ENCODE measurements around the gene TP53I3.

Gene TP53I3

DNA sequence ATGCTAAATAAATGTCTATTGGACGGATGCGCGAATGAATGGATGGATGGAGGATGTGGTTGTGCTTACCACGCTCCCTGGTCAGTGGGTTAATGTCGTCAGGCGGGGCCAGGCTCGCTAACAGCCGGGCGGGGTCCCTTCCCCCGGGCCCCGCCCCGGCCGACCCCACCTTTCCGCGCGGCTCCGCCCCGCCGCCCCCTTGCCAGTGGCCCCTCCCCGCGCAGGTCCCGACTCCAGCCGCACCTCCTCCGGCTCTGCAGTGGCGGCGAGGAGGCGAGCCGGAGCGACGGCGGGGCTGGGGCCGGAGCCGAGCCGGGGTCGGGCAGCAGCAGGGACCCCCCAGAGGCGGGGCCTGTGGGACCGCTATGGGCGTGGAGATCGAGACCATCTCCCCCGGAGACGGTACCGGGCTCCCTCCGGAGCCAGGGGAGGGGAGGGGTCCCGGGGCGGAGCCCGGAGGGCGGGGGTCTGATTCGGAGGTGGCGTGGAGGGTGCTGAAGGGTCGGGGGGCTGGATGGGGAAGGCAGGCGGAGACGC lies 35.1 kb downstream of the TP53I3 start, which contains the start of gene FKBP1B:
Gene FKBP1B, plus strand, starts transcription at position 257 of the 537 bp plus-strand sequence. Its CDS starts 109 bp downstream, at position 366.
- peak within 1 kb of the TSS; percentile 32 for H3K27ac ChIP-seq
- peak; percentile 51 for DNase-seq (ENCODE audit: low spot score)
- CTCF ChIA-PET, result no interaction called here
- POLR2A ChIA-PET (ENCODE audit: low non-redundant PET), result interaction anchor here (1.0 kb wide), 1 partner anchor 123 kb away, joined by 3 read pairs; the partner anchor contains the start of gene ATAD2B
- TF ChIP-seq, protein P1, sequence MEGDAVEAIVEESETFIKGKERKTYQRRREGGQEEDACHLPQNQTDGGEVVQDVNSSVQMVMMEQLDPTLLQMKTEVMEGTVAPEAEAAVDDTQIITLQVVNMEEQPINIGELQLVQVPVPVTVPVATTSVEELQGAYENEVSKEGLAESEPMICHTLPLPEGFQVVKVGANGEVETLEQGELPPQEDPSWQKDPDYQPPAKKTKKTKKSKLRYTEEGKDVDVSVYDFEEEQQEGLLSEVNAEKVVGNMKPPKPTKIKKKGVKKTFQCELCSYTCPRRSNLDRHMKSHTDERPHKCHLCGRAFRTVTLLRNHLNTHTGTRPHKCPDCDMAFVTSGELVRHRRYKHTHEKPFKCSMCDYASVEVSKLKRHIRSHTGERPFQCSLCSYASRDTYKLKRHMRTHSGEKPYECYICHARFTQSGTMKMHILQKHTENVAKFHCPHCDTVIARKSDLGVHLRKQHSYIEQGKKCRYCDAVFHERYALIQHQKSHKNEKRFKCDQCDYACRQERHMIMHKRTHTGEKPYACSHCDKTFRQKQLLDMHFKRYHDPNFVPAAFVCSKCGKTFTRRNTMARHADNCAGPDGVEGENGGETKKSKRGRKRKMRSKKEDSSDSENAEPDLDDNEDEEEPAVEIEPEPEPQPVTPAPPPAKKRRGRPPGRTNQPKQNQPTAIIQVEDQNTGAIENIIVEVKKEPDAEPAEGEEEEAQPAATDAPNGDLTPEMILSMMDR (conservative IDR thresholded peaks at IDR 0.05; ENCODE audit: low read depth), result no peak

DNA sequence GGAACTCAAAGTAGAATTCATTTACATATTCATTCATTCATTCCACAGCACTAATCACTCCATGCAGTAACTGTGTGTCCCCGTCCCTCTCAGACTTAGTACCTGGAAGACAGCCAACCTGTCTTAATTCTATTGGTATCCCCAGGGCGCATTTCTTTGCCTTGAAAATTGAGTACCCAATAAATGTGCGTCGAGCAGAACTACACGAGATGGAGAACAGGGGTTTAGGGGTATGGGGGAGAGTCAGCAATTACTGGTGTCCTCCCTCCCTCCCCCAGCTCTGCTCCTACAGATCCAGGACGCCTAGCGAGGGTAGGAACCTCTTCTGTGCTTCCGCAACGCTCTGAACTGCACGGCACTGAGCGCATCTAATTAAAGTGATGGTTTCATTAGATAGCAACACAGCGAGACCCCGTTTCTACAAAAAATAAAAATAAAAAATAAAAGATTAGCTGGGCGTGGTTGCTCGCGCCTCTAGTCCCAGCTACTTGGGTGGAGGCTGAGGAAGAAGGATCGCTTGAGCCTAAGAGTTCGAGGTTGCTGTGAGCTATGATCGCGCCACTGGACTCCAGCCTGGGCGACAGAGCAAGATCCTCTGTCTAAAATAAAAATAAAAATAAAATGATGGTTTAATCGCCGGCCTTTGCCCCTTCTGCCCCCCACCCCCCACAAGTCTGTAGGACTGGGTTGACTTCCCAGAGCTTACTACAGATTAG lies 35.7 kb downstream of the TP53I3 start:
- CTCF ChIA-PET, result no interaction called here
- POLR2A ChIA-PET (ENCODE audit: low non-redundant PET), result interaction anchor here (1.0 kb wide), 1 partner anchor 122 kb away, joined by 3 read pairs; the partner anchor contains the start of gene ATAD2B
- peak overlapping the region; percentile 32; the same call in 1 of the 2 replicates for H3K27ac ChIP-seq
- no peak for DNase-seq (ENCODE audit: low spot score)
- TF ChIP-seq, protein P1 (conservative IDR thresholded peaks at IDR 0.05; ENCODE audit: low read depth), result no peak

DNA sequence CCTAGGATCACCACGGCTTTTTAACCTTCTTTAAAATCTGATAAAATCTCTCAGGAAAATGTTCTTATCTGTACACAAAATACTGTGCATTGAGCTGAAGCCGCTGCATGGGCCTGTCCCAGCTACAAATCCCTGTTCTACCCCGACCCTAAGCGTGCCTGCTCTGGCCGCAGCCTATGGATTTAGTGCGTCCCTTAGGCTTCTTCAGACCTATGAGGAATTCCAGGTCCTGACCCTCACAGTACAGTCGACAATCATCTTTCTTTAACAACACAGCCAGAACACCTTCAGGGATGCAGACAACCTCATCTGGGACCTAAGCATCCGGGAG lies 37.0 kb downstream of the TP53I3 start:
- no peak for DNase-seq (ENCODE audit: low spot score)
- ChIA-PET CTCF (no interaction called here), POLR2A (ENCODE audit: low non-redundant PET) (no interaction called here)
- peak overlapping the region; percentile 75 for H3K27ac ChIP-seq
- TF ChIP-seq, protein P1 (conservative IDR thresholded peaks at IDR 0.05; ENCODE audit: low read depth), result no peak

DNA sequence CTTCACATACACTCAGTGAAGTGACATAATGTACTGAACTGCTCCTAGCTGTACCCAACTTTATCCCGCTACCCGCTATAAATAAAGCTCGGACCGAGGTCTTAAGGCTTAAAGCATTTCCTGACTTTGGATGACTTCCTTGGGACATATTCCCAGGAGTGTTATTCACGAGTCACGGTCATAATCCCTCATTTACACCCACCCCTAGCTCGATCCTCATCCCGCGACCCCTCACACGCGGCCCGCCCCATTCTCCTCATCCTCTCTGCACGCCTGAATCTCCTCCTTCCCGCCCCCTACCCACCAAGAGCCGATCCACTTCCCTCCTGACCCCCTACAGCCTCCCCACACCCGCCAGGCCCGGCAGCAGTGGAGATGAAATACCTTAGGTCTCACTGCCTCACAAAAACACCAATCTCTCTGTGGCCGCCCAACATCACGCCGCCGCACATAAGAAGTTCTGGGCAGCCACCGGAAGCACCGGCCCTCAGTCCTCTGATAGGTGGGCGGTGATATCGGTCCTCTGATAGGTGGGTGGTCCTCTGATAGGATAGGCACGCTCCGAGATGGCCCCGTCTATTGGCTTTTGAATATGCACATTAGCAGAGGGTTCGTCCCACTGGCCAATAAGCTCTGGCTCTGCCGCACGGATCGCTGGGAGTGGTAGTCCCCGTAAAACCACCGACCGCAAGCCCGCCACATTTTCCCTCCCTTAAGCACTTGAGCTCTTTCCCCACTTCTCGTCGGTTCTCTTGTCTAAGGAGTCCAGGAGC lies 37.5 kb downstream of the TP53I3 start, which contains the start of gene WDCP:
Gene WDCP, minus strand, starts transcription at position 462 of the 773 bp plus-strand sequence. CDS start 7,897 bp downstream, outside the sequence.
- peak; percentile 95 for DNase-seq (ENCODE audit: low spot score)
- CTCF ChIA-PET, result interaction anchor here (0.6 kb wide), 2 partner anchors 104 to 120 kb away, joined by 3 to 5 read pairs; partner anchors contain the start of gene ATAD2B
- peak within 1 kb of the TSS; percentile 75 for H3K27ac ChIP-seq
- TF ChIP-seq, protein P1 (conservative IDR thresholded peaks at IDR 0.05; ENCODE audit: low read depth), result no peak
- POLR2A ChIA-PET (ENCODE audit: low non-redundant PET), result no interaction called here

DNA sequence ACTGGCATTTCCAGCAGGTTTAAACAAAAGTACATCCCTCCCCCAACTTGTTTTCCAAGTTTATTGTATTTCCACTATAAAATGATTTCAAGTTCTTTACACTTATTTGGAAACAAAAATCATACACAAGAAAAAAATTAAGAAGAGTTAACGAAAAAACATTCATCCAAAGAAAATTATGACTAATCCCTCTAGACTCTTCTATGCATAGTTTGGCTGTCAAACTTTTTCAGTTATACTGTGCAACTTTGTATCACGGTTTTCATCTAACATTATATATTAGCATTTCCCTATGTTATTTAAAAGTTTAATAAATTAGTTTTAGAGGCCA lies 38.1 kb downstream of the TP53I3 start:
- DNase-seq (ENCODE audit: low spot score), result no peak
- TF ChIP-seq, protein P1 (conservative IDR thresholded peaks at IDR 0.05; ENCODE audit: low read depth), result no peak
- peak overlapping the region; percentile 75 for H3K27ac ChIP-seq
- CTCF ChIA-PET, result interaction anchor here (0.6 kb wide), 2 partner anchors 104 to 119 kb away, joined by 3 to 5 read pairs; partner anchors contain the start of gene ATAD2B
- POLR2A ChIA-PET (ENCODE audit: low non-redundant PET), result no interaction called here
